Measurements from ENCODE around the gene TBC1D22A. TPM values are rescaled to one million over a fixed set of nuclear protein-coding genes. Genes with fewer than 3 reads are reported as not detected.
"Not testable (repeated sequence)": the region's sequence is repeated elsewhere in the genome, so short reads cannot be mapped to it uniquely, and the experiment has no call there.

The TBC1D22A gene
- total RNA-seq, 4 donors from 2014 or later = 31.2 to 111 (median 41.8) TPM

GRCh38 chr22:46976598-46976997 lies 214.1 kb downstream of the TBC1D22A start:
- 96 to 98% methylated on average over 3 to 10 of the region's 10 CpGs for WGBS, 2 donors (ENCODE audit: low coverage in 1 of 2)
- Histone ChIP-seq H3K27me3 (no peaks in the 10 kb centered on the region), H3K27ac (no peak overlapping the region), H3K4me3 (no peak overlapping the region), H3K36me3 (no peaks in the 10 kb centered on the region), H3K9me3 (no peaks in the 10 kb centered on the region), H3K4me1 (no peaks in the 10 kb centered on the region)
- in situ Hi-C loops (cut with MboI; ENCODE audit: low pct_ligation_motif_present in 1 of 4, low pct_unique_long_range_greater_than_20kb in 1 of 4, low sequenced_read_pairs in 3 of 4) (no loop called here), intact Hi-C loops (cut with DNase I; ENCODE audit: low total_unique reads) (no loop called here)
- TF ChIP-seq CTCF (IDR thresholded peaks at IDR 0.05) (no peak), POLR2AphosphoS5 (IDR thresholded peaks at IDR 0.05) (no peak), POLR2A (IDR thresholded peaks at IDR 0.05) (no peak), EP300 (IDR thresholded peaks at IDR 0.05; ENCODE audit: low read depth) (no peak)
- no peak for DNase-seq

- in situ Hi-C loops (cut with MboI; ENCODE audit: low pct_ligation_motif_present in 1 of 4, low pct_unique_long_range_greater_than_20kb in 1 of 4, low sequenced_read_pairs in 3 of 4) (no loop called here), intact Hi-C loops (cut with DNase I; ENCODE audit: low total_unique reads) (no loop called here)
- no peaks in the 10 kb centered on the region for H3K27me3 ChIP-seq
- H3K4me1 ChIP-seq = no peaks in the 10 kb centered on the region
- no peak overlapping the region for H3K27ac ChIP-seq
- no peak for TF ChIP-seq POLR2A (IDR thresholded peaks at IDR 0.05)
- no peak for TF ChIP-seq POLR2AphosphoS5 (IDR thresholded peaks at IDR 0.05)
- no peak for TF ChIP-seq EP300 (IDR thresholded peaks at IDR 0.05; ENCODE audit: low read depth)
- TF ChIP-seq CTCF (IDR thresholded peaks at IDR 0.05) = no peak
- no peaks in the 10 kb centered on the region for H3K36me3 ChIP-seq
- WGBS, 2 donors (ENCODE audit: low coverage in 1 of 2) = 88 to 96% methylated on average over 5 to 14 of the region's 14 CpGs
- H3K4me3 ChIP-seq = no peak overlapping the region
- no peaks in the 10 kb centered on the region for H3K9me3 ChIP-seq
- DNase-seq = no peak
Observed at GRCh38 chr22:46977656-46978343, 215.3 kb downstream of the TBC1D22A start.

GRCh38 chr22:46978668-46979067 lies 216.2 kb downstream of the TBC1D22A start:
- in situ Hi-C loops (cut with MboI; ENCODE audit: low pct_ligation_motif_present in 1 of 4, low pct_unique_long_range_greater_than_20kb in 1 of 4, low sequenced_read_pairs in 3 of 4); H3K4me1 ChIP-seq; H3K4me3 ChIP-seq; intact Hi-C loops (cut with DNase I; ENCODE audit: low total_unique reads); H3K9me3 ChIP-seq; H3K36me3 ChIP-seq; H3K27ac ChIP-seq; DNase-seq; H3K27me3 ChIP-seq: not testable (repeated sequence)
- WGBS, 2 donors (ENCODE audit: low coverage in 1 of 2) = 94 to 98% methylated on average over 10 to 12 of the region's 12 CpGs

- no peak overlapping the region for H3K4me3 ChIP-seq
- in situ Hi-C loops (cut with MboI; ENCODE audit: low pct_ligation_motif_present in 1 of 4, low pct_unique_long_range_greater_than_20kb in 1 of 4, low sequenced_read_pairs in 3 of 4) = no loop called here
- no peak for DNase-seq
- H3K27me3 ChIP-seq = no peaks in the 10 kb centered on the region
- no peaks in the 10 kb centered on the region for H3K4me1 ChIP-seq
- intact Hi-C loops (cut with DNase I; ENCODE audit: low total_unique reads) = no loop called here
- H3K9me3 ChIP-seq = no peaks in the 10 kb centered on the region
- TF ChIP-seq POLR2A (IDR thresholded peaks at IDR 0.05) (no peak), POLR2AphosphoS5 (IDR thresholded peaks at IDR 0.05) (no peak), CTCF (IDR thresholded peaks at IDR 0.05) (no peak), EP300 (IDR thresholded peaks at IDR 0.05; ENCODE audit: low read depth) (no peak)
- no peaks in the 10 kb centered on the region for H3K36me3 ChIP-seq
- WGBS, 2 donors (ENCODE audit: low coverage in 1 of 2) = 96 to 100% methylated on average over 5 to 12 of the region's 12 CpGs
- no peak overlapping the region for H3K27ac ChIP-seq
Observed at GRCh38 chr22:46979506-46979905, 217.1 kb downstream of the TBC1D22A start.

GRCh38 chr22:46980392-46980791 lies 217.9 kb downstream of the TBC1D22A start:
- H3K27ac ChIP-seq = no peak overlapping the region
- H3K4me1 ChIP-seq = no peaks in the 10 kb centered on the region
- H3K36me3 ChIP-seq = no peaks in the 10 kb centered on the region
- WGBS, 2 donors (ENCODE audit: low coverage in 1 of 2) = 99 to 100% methylated on average over 2 to 3 of the region's 3 CpGs
- H3K27me3 ChIP-seq = no peaks in the 10 kb centered on the region
- intact Hi-C loops (cut with DNase I; ENCODE audit: low total_unique reads) (no loop called here), in situ Hi-C loops (cut with MboI; ENCODE audit: low pct_ligation_motif_present in 1 of 4, low pct_unique_long_range_greater_than_20kb in 1 of 4, low sequenced_read_pairs in 3 of 4) (no loop called here)
- no peak for DNase-seq
- TF ChIP-seq POLR2A (IDR thresholded peaks at IDR 0.05) = no peak
- TF ChIP-seq CTCF (IDR thresholded peaks at IDR 0.05) = no peak
- no peak for TF ChIP-seq POLR2AphosphoS5 (IDR thresholded peaks at IDR 0.05)
- no peak for TF ChIP-seq EP300 (IDR thresholded peaks at IDR 0.05; ENCODE audit: low read depth)
- H3K9me3 ChIP-seq = no peaks in the 10 kb centered on the region
- no peak overlapping the region for H3K4me3 ChIP-seq

Measured in transverse colon (tissue), 4 donors.